Ovary (tissue), 9 donors: Measurements from ENCODE around the gene IL5RA. TPM values are rescaled to one million over a fixed set of nuclear protein-coding genes. Genes with fewer than 3 reads are reported as not detected.

ENCODE experiments used
- DNase-seq, 5 donors: peaks; one replicate each; pipeline ENCODE4 v3.0.0-alpha.2; 2019 to 2020
- H3K27ac ChIP-seq, 2 donors: fragments of 200-600 bp; one replicate each; pipeline versions ENCODE4 v1.5.1 to v1.8.0; 2019 to 2022
- H3K27me3 ChIP-seq: fragments of 200-600 bp; one replicate; pipeline ENCODE4 v1.8.0; 2022
- H3K36me3 ChIP-seq: fragments of 200-600 bp; sonication (generic); one replicate; pipeline ENCODE4 v1.5.1; 2019
- H3K4me1 ChIP-seq: one replicate; pipeline ENCODE4 v1.8.1; 2013; ENCODE audit warnings: mild to moderate bottlenecking, moderate library complexity; ENCODE audit not compliant: insufficient read depth
- H3K4me3 ChIP-seq: fragments of 200-600 bp; sonication (generic); one replicate; pipeline ENCODE4 v1.5.1; 2017
- H3K9me3 ChIP-seq, 2 donors: fragments of 200-600 bp in 1 of 2; sonication (generic) in 1 of 2; one replicate each; pipeline versions ENCODE4 v1.5.1 to v1.8.1; 2013 to 2019; ENCODE audit warnings: mild to moderate bottlenecking in 1 of 2, moderate library complexity in 1 of 2
- EP300 ChIP-seq: sonication (generic); formaldehyde crosslinking; IDR thresholded peaks from one replicate; pipeline ENCODE4 v1.6.1; 2017; ENCODE audit warnings: antibody characterized with exemption
- POLR2A ChIP-seq: fragments of 450-650 bp; IDR thresholded peaks from one replicate; pipeline ENCODE4 v1.6.1; 2017; ENCODE audit warnings: antibody characterized with exemption, mild to moderate bottlenecking, moderate library complexity
- WGBS, 3 donors: extraction: QIAGEN DNeasy Blood & Tissue Kit in 1 of 3; methylation state at CpG; one replicate each; pipeline versions ENCODE4 v1.1.5 to v1.1.7; 2013 to 2017; 5-methylcytosine and 5-hydroxymethylcytosine counted together
- intact Hi-C, 4 donors: fragments of 100-400 bp; cut with DNase I; formaldehyde crosslinking; loops; one replicate each; pipeline versions ENCODE4 v1.11.0 to v1.15.1; 2022 to 2023
- polyA plus RNA-seq, 2 donors: library from polyadenylated mRNA; stranded (reverse); fragments of 200-250 nt in 1 of 2; fragments of 350-450 nt in 1 of 2; fragmentation: Illumina TruSeq in 1 of 2; extraction: RNeasy Lipid Tissue Mini Kit (QIAGEN cat#74804) in 1 of 2; gene quantifications; one replicate each; pipeline ENCODE4 v1.2.3, GENCODE V29; 2013 to 2014
- total RNA-seq, 7 donors: library from RNA; depleted of rRNA in 2 of 7; stranded (reverse); fragments of >200 nt in 2 of 7; fragmentation: NEBNext Ultra II Directional in 3 of 7; extraction: Animal tissue kit (Norgen Biotek cat#: 25700) in 3 of 7; gene quantifications; one replicate each; pipeline versions ENCODE4 v1.1.0 to v1.2.4, GENCODE V29; 2016 to 2023
- TF ChIP-seq, protein P1 (sequence below), 3 donors: fragments of 450-650 bp in 2 of 3; fragments of 200-600 bp in 1 of 3; IDR thresholded peaks; one replicate each; pipeline versions ENCODE4 v1.5.1 to v1.8.0; 2016 to 2022; ENCODE audit warnings: antibody characterized with exemption in 3 of 3, mild to moderate bottlenecking in 1 of 3
- donor health status: DM: no; HTN: no; CAD: no; lungs with moderate emphysema.
- donor health status: DM: no; HTN: no; CAD: no.
- donor health status: Bipolar disorder and iron deficiency.
- donor health status: DM: yes; HTN: yes; CAD: no.
- donor health status: DM: no; HTN: no; CAD: no.
- donor health status: DM: yes; HTN: yes; CAD: no.

The IL5RA gene
- total and polyA plus RNA-seq, 9 donors = 0.07 to 7.9 (median 0.99) TPM; not detected in 2

DNA sequence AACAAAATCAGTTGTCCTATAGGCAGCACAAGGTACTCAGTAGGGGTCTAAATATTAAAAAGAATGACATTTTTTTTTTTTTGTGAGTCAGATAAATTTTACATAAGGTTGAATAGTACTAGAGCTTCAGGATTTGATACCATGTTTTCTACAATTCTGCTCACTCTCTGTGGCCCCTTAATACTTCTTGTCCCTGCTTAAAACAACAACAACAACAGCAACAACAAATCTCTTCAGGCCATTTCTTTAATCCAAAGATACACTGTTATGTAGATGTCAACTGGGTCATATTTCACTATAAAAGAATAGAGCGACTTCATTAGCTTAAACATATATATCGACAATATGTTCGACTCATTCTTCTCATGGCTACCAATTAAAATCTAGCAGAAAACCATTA lies 3.0 kb downstream of the IL5RA start:
- Histone ChIP-seq H3K4me3 (no peak overlapping the region), H3K27ac (no peak overlapping the region), H3K4me1 (no peaks in the 10 kb centered on the region), H3K36me3 (no peaks in the 10 kb centered on the region), H3K27me3 (no peaks in the 10 kb centered on the region), H3K9me3 (no peaks in the 10 kb centered on the region)
- WGBS, 3 donors = 96 to 100% (median 98%) methylated on average over 3 of the region's 3 CpGs
- DNase-seq = no peak
- intact Hi-C loops = no loop called here
- TF ChIP-seq EP300 (no peak), POLR2A (no peak)
- TF ChIP-seq, protein P1, sequence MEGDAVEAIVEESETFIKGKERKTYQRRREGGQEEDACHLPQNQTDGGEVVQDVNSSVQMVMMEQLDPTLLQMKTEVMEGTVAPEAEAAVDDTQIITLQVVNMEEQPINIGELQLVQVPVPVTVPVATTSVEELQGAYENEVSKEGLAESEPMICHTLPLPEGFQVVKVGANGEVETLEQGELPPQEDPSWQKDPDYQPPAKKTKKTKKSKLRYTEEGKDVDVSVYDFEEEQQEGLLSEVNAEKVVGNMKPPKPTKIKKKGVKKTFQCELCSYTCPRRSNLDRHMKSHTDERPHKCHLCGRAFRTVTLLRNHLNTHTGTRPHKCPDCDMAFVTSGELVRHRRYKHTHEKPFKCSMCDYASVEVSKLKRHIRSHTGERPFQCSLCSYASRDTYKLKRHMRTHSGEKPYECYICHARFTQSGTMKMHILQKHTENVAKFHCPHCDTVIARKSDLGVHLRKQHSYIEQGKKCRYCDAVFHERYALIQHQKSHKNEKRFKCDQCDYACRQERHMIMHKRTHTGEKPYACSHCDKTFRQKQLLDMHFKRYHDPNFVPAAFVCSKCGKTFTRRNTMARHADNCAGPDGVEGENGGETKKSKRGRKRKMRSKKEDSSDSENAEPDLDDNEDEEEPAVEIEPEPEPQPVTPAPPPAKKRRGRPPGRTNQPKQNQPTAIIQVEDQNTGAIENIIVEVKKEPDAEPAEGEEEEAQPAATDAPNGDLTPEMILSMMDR (IDR thresholded peaks at IDR 0.05) = no peak

DNA sequence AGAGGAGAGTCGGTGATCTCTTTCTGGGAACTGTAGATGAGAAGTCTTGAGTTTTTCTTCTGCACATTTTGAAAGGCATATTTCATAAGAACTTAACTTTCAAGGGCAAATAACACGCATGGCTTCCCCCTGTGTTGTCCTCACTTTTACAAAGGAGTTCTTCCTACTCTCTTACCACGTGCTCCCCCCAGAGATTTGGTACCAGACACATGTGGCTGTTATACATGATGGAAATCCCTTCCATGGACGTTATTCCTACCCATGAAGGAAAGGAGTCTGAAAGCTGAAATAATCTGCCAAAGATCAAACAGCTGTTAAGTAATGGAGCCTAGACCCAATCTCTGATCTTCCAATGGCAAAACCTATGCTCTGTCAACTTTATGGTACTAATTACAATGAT lies 4.4 kb downstream of the IL5RA start:
- no peak for DNase-seq
- 55 to 70% (median 59%) methylated on average over 4 of the region's 4 CpGs for WGBS, 3 donors

DNA sequence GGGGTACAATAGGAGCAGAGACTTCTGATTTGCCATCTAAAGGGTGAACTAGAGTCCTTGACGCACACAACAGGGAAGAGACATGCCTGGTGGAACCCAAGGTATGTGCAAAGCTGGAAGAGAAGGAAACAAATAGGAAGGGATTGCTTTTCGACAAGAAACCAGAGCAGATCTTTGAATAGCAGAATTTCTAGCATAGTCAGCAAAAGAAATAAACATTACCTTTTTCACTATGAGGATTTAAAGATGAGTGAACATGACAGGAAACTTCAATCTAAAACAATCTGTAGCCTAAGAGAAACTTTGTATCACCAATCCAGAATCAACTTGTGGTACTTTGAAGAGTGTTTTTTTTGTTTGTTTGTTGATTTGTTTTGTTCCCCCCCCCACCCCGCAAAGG lies 4.9 kb downstream of the IL5RA start:
- no peak for DNase-seq
- TF ChIP-seq POLR2A = no peak
- TF ChIP-seq, protein P1 (IDR thresholded peaks at IDR 0.05) = no peak
- no peak for TF ChIP-seq EP300
- intact Hi-C loops = no loop called here
- H3K36me3 ChIP-seq = no peaks in the 10 kb centered on the region
- WGBS, 3 donors = 87 to 93% (median 87%) methylated on average over 3 of the region's 3 CpGs
- no peaks in the 10 kb centered on the region for H3K27me3 ChIP-seq
- no peak overlapping the region for H3K4me3 ChIP-seq
- no peaks in the 10 kb centered on the region for H3K9me3 ChIP-seq
- H3K27ac ChIP-seq = no peak overlapping the region
- H3K4me1 ChIP-seq = no peaks in the 10 kb centered on the region

More for the DNA sequence above, 4.4 kb downstream of the IL5RA start:
- Histone ChIP-seq H3K27ac (no peak overlapping the region), H3K9me3 (no peaks in the 10 kb centered on the region), H3K36me3 (no peaks in the 10 kb centered on the region), H3K4me1 (no peaks in the 10 kb centered on the region), H3K4me3 (no peak overlapping the region), H3K27me3 (no peaks in the 10 kb centered on the region)
- TF ChIP-seq EP300 (no peak), POLR2A (no peak)
- TF ChIP-seq, protein P1 (IDR thresholded peaks at IDR 0.05) = no peak
- intact Hi-C loops = no loop called here

DNA sequence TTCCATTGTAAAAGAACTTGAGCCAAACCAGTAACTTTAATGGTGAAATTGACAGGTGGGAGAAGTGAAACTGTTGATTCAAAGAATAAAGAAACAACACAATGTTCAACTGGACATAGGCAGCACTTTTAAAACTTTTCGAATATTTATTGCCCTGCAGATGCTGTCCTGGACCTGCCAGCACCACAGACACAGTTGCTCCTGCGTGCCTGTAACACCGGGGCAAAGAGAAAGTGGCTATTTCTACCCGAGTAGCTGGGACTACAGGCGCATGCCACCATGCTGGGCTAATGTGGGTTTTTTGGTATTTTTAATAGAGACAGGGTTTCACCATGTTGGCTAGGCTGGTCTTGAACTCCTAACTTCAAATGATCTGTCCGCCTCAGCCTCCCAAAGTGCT lies 7.4 kb downstream of the IL5RA start:
- Histone ChIP-seq H3K27me3 (no peaks in the 10 kb centered on the region), H3K9me3 (no peaks in the 10 kb centered on the region), H3K36me3 (no peaks in the 10 kb centered on the region), H3K27ac (no peak overlapping the region), H3K4me1 (no peaks in the 10 kb centered on the region), H3K4me3 (no peak overlapping the region)
- TF ChIP-seq, protein P1 (IDR thresholded peaks at IDR 0.05) = no peak
- no peak for TF ChIP-seq POLR2A
- intact Hi-C loops = no loop called here
- no peak for DNase-seq
- 86 to 93% (median 90%) methylated on average over 6 of the region's 6 CpGs for WGBS, 3 donors
